Breast epithelium (tissue), 3 donors: ENCODE results near the gene ELOF1.

ENCODE experiments used
- POLR2A ChIP-seq: fragments of 450-650 bp; IDR thresholded peaks from one replicate; pipeline ENCODE4 v1.6.1; 2016; ENCODE audit warnings: antibody characterized with exemption, mild to moderate bottlenecking, moderate library complexity
- TF ChIP-seq, protein P1 (sequence below), 3 donors: fragments of 450-650 bp; IDR thresholded peaks; one replicate each; pipeline ENCODE4 v1.5.1; 2016 to 2017; ENCODE audit warnings: antibody characterized with exemption in 3 of 3, mild to moderate bottlenecking in 3 of 3, moderate library complexity in 3 of 3

DNA sequence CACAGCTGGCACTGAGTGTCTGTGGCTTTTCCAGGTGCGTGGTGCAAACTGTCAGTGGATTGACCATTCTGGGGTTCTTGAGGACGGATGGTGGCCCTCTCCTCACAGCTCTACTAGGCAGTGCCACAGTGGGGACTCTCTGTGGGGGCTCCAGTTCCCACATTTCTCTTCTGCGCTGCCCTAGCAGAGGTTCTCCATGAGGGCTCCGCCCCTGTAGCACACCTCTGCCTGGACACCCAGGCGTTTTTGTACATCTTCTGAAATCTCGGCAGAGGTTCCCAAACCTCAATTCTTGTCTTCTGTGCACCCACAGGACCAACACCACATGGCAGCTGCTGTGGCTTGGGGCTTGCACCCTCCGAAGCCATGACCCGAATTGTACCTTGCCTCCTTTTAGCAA, 47.5 kb upstream of the ELOF1 start:
- TF ChIP-seq, protein P1, sequence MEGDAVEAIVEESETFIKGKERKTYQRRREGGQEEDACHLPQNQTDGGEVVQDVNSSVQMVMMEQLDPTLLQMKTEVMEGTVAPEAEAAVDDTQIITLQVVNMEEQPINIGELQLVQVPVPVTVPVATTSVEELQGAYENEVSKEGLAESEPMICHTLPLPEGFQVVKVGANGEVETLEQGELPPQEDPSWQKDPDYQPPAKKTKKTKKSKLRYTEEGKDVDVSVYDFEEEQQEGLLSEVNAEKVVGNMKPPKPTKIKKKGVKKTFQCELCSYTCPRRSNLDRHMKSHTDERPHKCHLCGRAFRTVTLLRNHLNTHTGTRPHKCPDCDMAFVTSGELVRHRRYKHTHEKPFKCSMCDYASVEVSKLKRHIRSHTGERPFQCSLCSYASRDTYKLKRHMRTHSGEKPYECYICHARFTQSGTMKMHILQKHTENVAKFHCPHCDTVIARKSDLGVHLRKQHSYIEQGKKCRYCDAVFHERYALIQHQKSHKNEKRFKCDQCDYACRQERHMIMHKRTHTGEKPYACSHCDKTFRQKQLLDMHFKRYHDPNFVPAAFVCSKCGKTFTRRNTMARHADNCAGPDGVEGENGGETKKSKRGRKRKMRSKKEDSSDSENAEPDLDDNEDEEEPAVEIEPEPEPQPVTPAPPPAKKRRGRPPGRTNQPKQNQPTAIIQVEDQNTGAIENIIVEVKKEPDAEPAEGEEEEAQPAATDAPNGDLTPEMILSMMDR (IDR thresholded peaks at IDR 0.05), result no peak
- no peak for TF ChIP-seq POLR2A
